GM21723 (cell line): ENCODE results near the gene CC2D2A.
"Not testable (repeated sequence)": the region's sequence is repeated elsewhere in the genome, so short reads cannot be mapped to it uniquely, and the experiment has no call there.

Experiments
- ATAC-seq: cut with Tn5 transposase; IDR thresholded peaks from one replicate; pipeline ENCODE4 v1.9.1; 2021; ENCODE audit warnings: mild to moderate bottlenecking, moderate library complexity; ENCODE audit not compliant: unreplicated experiment

CC2D2A gene

DNA sequence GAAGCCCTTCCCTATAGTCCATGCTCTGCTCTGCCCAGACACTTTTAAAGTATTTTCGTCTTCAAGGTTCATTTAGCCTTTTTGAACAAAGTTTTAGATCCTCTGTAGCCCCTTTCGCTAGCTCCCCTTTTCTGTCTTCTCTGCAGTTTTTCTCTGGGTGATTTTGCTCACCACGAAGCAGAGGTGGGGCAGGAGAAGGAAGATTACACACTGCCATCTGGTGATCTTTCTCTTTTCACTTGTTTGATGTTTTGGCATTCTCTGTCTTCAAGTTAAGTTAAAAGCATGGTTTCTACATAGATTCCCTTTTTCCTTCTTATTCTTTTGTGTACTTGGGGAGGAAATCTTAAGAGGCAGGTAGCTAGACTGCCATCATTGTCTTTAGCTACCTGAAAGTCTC is 43.9 kb downstream of the CC2D2A start:
- no peak for ATAC-seq

DNA sequence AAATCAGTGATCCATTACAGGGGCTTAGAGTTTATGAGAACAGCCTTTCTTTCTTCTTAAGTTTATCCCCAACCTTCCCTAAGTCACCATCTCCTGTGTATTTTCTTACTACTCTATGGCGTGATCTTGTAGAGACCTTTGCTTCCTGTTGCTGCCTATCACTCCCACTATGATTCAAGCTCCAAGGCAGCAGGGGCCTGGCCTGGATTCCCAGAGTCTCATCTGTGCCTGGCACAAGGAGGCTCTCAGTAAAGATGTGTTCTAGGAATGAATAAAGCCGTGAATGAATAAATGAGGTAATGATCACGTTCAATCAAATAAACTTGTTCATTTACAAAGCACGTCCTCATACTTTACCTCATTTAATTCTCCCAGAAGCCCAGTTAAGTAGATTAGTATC is 45.4 kb downstream of the CC2D2A start:
- no peak for ATAC-seq

DNA sequence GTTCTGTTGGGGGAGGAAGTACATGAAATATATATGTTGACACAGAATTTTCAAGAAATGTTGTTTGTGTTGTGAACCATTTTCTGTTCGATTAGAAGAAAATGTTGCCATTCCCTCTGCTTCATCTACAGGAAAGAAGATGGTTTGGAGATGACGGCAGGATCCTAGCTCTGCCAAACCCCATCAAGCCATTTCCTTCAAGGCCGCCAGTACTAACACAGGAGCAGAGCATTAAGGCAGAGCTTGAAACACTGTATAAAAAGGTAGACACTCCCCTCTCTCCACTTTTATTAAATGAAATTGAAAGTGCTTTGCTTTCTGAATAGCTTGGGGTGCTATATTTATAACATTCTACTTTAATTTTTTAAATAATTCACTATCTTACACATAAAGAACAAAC is 46.8 kb downstream of the CC2D2A start:
- no peak for ATAC-seq

DNA sequence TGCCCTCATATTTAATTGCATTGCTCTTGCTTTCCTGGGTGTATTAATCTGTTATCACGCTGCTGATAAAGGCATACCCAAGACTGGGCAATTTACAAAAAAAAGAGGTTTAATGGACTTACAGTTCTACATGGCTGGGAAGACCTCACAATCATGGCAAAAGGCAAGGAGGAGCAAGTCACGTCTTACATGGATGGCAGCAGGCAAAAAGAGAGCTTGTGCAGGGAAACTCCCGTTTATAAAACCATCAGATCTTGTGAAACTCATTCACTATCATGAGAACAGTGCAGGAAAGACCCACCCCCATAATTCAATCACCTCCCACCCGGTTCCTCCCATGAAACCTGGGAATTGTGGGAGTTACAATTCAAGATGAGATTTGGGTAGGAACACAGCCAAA is 48.0 kb downstream of the CC2D2A start:
- not testable (repeated sequence) for ATAC-seq

DNA sequence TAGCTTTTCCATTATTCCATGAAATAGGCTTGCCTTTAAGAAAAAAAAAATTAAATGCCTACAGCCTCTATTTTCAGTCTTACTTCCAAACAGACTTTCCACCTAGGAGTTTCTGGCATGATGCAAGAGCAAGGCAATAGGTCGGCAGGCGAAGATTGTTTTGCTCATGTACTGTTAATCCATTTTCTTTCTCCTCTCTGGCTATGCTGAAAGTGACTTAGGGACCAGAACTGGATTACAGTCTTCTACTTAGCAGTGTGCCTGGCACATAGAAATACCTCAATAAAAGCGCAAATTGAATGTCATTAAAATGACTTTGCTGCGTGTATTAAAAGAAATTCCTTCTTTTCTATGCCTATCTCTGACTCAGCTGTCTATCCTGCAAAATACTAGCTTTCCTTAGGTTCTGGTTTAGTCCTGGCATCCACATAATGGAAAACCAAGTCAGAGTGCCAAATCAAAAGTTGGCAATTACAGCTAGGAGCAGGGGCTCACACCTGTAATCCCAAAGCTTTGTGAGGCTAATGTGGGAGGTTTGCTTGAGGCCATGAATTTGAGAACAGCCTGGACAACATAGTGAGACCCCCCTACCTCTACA is 51.9 kb downstream of the CC2D2A start:
- no peak for ATAC-seq

DNA sequence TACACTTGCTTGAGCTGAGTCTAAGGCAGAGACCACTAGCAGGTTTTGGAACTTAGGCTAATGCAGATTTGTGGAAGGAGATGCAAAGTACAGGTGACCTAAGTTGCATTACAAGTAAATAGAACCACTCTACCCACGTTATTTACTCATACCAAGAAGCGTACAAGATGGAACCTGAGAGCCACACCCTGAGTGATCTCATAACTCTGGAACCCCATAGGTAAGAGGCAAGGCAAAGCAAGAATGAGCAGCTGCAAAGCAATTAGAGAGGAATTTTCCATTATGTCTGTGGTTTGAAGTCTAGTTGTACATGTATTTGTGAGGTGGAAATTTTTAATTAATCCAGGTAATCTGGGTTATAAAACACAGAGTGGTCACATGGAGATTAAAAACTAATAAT is 55.4 kb downstream of the CC2D2A start:
- ATAC-seq: no peak

DNA sequence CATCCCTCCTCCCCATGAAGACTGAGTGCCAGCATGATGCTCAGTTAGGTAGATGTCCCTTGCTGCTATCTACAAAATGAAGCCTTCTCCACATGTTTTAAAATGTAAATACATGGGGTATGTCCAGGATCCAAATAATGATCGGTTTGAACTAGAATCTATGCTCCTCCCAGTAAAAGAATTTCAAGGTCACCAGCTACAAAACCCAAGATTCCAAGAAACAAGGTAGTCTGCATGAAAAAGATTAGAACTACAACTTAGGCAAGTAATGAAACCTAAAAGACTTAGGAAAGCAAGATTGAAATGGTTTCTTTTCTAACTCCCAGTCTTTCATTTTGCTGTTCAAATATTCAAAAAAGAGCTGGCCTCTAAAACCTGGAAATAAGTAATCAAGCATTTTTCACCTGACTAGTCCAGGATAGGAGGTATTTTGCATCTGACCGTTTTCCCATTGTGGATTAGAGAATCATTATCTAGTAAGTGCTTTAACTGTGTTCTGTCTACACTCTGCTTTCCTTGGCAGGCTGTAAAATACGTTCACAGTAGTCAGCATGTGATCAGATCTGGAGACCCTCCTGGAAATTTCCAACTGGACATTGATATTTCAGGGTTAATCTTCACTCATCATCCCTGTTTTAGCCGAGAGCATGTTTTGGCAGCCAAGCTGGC is 57.4 kb downstream of the CC2D2A start:
- ATAC-seq: no peak

DNA sequence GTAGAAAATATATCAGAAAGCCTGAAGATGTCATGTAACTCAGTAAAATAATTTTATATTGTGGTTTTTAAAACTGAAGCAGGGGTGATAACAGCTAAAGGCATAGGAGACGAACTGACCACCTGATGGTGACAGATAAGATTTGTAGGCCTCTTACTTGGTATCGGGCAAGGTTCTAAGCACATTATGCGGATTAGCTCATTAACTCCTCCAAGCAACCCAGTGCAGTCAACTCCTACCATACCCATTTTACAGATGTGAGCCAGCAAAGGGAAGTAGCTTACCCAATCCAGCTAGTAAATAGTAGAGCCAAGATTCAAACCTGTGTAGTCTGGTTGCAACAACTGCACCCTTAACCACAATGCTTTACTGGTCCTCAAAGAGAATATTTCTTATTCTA is 62.1 kb downstream of the CC2D2A start:
- ATAC-seq: no peak

DNA sequence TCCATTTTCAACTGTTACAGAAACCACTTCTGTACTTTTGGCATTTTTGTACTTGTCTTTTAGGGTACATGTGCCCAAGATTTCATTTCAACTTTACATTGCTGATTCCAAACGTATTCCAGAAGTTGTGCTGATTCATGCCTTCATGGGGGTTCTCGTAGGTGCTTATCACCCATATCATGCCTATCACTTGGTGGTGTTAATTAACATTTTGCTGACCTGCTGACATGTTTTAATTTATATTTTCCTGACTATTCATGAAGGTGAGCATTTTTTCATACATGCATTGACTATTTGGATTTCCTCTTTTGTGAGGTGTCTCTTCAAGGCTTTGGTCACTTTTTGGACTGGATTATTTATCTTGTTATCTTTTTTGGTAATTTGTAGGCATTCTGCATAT is 64.1 kb downstream of the CC2D2A start:
- ATAC-seq: no peak

DNA sequence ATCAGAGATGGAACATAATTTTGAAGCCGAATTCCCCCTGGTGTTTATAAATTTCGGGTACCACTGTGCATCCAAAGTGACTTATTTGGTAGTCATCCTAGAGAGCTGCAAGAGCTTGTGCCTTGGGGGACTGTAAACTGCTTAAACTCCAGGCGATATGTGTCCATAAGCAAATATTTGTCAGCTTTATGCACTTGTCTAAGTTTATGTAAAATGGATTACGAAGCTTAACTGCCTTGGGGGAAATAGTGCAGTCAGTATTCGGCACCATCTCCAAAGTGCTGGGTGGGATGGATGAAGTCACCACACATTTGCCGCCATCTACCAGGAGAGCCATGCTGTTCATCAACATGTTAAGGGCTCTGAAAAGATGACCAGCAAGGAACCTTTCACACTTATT is 65.9 kb downstream of the CC2D2A start:
- no peak for ATAC-seq

DNA sequence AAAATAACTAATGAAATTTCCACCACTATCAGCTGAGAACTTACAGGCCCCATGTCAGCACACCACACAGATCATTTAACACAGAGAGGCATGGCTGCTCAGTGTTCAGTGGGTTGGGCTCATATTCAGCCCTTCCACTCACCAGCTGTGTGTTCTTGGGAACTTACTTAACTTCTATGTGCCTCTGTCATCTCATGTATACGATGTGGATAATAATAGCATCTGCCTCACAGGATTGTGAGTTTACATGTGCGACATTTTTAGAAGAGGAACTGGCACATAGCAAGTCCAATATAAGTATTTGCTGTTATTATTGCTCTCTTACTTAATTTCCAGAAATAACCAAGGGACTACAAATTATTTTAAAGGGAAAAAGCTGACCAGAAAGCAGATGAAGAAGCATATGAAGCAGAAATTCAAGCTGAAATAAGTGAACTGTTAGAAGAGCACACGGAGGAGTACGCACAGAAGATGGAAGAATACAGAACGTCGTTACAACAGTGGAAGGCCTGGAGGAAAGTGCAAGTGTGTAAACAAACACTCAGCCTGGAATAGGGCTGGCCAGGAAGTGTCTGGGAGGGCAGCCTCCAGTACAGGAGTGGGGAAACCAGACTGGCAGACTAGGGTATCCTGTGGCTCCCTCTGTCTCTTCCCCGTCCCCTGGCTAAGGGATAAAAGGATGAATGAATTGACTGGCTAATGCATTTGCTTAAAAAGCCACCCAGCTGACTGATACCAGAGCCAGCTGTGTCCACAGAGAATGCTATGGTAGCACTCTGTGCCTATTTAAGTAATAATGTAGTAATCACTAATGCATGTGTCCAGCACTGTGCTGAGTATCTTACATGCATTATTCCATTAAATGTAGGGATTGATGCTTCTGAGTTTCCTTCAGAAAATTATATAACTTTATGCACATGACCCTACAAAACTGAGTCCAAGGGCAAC is 67.1 kb downstream of the CC2D2A start:
- ATAC-seq: no peak

DNA sequence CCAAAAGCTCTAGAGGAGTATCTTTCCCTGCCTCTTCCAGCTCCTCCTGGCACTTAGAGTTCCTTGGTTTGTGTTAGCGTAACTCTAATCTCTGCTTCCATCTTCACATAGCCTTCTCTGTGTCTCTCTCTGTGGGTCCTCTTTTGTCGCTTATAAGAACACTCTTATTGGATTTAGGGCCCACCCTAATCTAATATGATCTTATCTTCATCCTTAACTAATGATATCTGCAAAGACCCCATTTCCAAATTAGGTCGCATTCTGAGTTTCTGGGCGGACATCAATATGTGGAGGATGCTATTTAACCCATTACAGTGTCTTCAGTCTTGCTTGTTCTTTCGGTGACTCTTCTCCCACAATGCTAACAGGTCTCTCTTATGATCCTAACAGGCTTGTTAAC is 72.3 kb downstream of the CC2D2A start:
- no peak for ATAC-seq

DNA sequence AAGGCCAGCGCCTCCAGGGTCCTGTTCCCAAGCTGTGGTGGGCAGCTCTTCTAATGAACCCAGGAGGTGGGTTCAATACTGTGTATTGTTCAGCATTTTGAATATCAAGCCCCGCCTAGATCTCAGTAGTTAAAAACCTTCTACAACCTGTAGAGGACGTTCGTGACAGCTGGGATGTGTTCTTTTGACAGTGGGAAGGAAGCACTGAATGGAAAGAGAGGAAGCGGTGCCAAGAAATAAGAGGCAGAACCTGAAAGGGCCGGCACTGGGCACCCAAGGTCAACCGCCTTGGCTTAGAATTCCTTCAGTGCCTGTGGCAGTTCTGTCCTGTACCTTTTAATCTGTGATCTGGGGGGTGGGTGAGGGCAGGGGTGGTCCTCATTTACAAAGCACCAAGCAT is 73.1 kb downstream of the CC2D2A start:
- no peak for ATAC-seq

DNA sequence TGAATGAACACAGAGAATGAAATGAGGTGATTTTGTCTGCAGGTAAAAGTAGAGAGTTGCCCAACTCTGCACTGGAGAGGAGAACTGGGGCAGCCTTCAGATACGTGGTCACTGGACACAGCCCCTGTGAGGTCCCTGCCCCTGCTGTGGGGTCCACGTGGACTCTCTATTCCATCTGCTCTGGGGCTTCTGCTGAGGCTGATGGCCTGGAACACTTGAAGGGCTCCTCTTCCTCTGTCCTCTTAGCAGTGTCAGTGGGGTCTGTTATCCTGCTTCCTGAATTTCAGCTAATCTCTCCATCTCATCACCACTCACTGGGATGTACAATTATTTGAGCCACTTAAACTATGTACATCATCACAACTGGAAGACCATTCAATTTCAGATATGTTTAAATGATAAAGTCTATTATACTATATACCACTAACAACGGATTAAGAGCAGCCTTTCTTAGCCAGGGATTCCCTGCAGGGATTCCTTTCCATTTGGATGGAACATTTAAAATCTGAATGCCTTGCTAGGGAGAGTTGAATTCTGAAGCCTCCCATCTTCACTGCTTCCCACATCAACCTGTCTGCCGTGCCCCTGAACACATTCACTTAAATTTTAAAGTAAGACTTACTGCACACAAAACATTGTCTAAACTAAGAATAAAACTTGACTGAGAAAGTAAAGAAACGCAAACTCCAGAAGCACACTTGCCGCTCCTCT is 74.0 kb downstream of the CC2D2A start:
- ATAC-seq: no peak

DNA sequence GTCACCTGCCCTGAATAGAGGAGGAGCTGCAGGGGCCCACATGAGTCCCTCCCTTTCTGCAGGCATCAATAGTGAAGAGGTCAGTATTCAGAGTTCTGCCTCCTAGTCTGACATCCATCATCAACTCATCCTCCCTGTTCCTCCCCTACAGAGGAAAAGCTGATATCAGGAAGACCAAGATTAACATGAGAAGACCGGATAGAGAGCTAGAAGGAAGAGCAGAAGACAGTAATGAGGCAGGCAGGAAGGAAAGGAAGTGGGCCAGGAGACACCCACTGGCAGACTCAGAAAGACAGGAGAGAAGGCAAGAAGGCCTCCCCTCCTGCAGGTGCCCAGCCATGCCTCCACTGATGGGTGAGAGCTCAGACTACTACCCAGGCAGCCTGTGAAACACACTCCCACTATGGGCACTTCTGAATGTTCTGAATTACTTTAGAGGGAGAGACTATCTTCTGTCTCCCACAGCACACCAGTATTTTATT is 74.6 kb downstream of the CC2D2A start:
- ATAC-seq: no peak

DNA sequence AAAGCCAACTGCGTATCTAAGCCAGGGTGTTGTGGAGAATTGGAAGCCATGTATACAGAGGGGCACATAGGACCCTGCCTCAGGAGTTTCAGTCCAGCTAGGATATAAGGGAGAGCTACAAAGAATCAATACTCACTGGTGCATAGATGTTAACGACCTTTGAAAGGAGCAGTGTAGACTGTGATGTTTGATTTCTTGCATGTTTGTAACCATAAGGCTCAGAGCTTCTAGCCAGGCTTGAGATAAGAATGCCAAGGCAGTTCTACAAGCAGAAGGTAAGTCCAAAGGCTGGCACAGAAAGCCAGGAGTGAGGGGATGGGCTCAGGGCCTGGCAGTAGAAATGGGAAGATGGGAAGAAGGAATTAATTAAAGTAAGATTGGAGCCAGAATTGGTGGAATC is 75.7 kb downstream of the CC2D2A start:
- ATAC-seq: no peak

DNA sequence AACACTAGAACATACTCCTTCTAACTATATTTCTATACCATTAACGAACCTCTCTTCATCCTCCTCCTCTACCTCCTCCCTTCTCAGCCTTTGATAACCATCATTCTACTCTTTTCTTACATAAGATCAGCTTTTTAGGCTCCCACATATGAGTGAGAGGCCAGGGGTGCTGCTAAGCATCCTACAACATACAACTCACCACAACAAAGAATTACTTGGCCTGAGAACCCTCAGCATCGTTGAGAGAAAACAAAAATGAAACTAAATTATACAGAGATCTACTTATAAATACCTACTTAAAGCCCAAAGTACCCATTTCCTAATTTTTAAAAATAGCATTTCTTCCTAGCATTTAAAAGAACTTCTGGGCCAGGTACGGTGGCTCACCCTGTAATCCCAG is 77.7 kb downstream of the CC2D2A start:
- ATAC-seq: peak; percentile 48

DNA sequence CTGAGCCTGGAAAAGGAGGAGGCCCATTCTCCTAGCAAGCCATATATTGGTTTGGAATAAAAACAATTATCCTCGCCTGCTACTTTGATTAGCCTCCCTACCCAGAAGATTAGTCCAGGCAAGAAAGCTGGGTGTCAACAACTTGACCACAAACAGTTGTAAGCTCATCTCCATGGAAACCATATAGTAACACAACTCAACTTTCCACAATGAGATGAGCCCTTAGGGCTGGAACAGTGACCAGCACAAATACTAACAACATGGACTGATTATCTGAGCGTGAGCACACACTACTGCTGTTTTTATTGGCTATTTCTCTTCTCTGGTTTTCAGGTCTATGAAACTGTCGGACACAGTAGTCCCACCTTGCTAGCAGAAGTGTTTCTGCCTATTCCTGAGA is 80.8 kb downstream of the CC2D2A start:
- no peak for ATAC-seq

DNA sequence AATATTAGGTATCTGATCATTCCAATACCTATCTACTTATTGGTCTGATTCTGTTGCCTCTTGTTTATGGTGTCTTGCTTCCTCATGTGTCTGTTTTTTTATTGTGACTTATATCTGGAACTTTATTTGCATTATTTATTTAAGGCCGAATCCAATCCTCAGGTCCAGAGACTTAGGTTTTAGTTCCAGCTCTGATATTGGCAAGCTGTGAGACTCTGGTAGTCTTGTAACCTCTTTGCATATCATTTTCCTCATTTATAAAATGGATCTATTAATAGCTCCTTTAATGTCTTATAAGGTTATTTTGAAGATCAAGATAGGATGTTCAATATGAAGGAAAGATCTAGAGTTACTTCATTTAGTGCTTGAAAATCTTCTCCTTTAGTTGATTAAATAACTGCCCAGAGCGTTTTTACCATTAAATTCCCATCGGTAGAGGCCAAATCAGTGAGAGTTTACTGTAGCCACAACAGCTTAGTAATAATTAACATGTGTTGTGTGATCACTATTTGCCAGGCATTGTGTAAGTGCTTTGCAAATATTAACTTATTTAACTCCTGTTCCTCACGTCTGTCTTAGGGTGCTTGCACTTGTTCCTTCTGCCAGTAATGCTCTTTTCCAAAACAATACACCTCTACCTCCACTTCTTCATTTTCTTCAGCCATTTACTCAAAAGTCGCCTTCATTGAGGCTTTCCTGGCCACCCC is 82.2 kb downstream of the CC2D2A start:
- ATAC-seq: no peak

DNA sequence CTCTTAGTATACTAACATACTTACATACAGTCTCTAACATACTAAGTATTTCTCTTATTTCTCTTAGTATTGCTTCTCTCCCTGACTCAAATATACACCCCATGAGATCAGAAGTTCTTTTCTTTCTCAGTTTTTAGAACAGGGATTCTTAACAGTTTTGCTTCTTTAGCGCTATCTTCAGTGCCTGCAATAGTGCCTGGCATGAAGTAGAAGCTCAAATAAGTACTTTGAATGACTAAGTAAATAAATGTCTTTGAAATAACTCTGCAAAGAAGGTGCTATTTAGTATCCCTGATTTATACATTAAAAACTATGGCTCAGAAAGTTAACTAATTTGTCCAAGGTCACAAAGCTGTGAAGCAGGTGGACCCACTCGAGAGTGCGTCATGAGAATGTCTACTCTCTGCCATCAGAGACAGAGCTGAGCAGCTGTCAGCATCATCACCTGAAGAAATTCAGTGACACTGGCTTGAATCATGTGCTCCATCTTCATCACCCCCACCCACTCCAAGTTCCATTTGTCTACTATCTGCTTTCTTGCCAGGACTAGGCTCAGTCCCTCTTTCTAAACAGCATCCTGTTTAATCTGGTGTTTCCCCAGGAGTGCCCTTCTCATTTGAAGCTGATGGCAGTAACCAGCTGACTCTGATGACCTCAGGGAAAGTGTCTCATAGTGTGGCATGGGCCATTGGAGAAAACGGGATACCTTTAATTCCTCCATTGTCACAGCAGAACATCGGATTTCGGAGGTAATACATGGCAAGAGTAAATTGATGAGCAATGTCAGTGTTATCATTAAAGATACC is 83.1 kb downstream of the CC2D2A start:
- no peak for ATAC-seq
